HEK293T (cell line): Measurements from ENCODE around the gene DLK2.

Experiments
- FOXA1 ChIP-seq: fragments of 450-650 bp; IDR thresholded peaks from 2 replicates; pipeline ENCODE4 v1.6.1; 2016; ENCODE audit warnings: mild to moderate bottlenecking
- HDGF ChIP-seq: fragments of 450-650 bp; IDR thresholded peaks from 2 replicates; pipeline ENCODE4 v1.6.1; 2017; ENCODE audit warnings: antibody characterized with exemption, borderline replicate concordance
- LEF1 ChIP-seq: fragments of 450-650 bp; IDR thresholded peaks from 2 replicates; pipeline ENCODE4 v1.6.1; 2017; ENCODE audit warnings: mild to moderate bottlenecking, borderline replicate concordance
- SP1 ChIP-seq: fragments of 450-650 bp; IDR thresholded peaks from 2 replicates; pipeline ENCODE4 v1.6.1; 2017
- SUZ12 ChIP-seq: fragments of 450-650 bp; IDR thresholded peaks from 2 replicates; pipeline ENCODE4 v1.6.1; 2016; ENCODE audit warnings: mild to moderate bottlenecking

- TF ChIP-seq FOXA1: no peak
- no peak for TF ChIP-seq SUZ12
- TF ChIP-seq SP1: no peak
- TF ChIP-seq HDGF: no peak
- no peak for TF ChIP-seq LEF1
Measured at GRCh38 chr6:43447604-43448003, 7.7 kb downstream of the DLK2 start.
